KMS-11 (cell line): ENCODE data around the gene COL1A2.

Source experiments
- H2AFZ ChIP-seq: fragments of 200-600 bp; sonication (generic); 2 replicates; pipeline ENCODE4 v1.6.1; 2016; ENCODE audit warnings: antibody characterized with exemption, mixed run types, low read depth
- H3K27ac ChIP-seq: fragments of 200-600 bp; sonication (generic); 2 replicates; pipeline ENCODE4 v1.6.1; 2016; ENCODE audit warnings: mild to moderate bottlenecking, mixed run types
- H3K27me3 ChIP-seq: fragments of 200-600 bp; sonication (generic); 2 replicates; pipeline ENCODE4 v1.6.1; 2017; ENCODE audit warnings: mild to moderate bottlenecking, low read depth, mixed run types, moderate library complexity; ENCODE audit not compliant: insufficient read depth
- H3K36me3 ChIP-seq: fragments of 200-600 bp; sonication (generic); 2 replicates; pipeline ENCODE4 v1.6.1; 2017; ENCODE audit warnings: mild to moderate bottlenecking, mixed run types; ENCODE audit not compliant: insufficient read depth
- H3K4me1 ChIP-seq: fragments of 200-600 bp; sonication (generic); 2 replicates; pipeline ENCODE4 v1.6.1; 2016; ENCODE audit warnings: mild to moderate bottlenecking, low read depth, mixed run types; ENCODE audit not compliant: poor library complexity, severe bottlenecking
- H3K4me2 ChIP-seq: fragments of 200-600 bp; sonication (generic); 2 replicates; pipeline ENCODE4 v1.7.0; 2016; ENCODE audit warnings: mild to moderate bottlenecking, mixed run types
- H3K4me3 ChIP-seq: fragments of 200-600 bp; sonication (generic); IDR thresholded peaks from 2 replicates; pipeline ENCODE4 v1.6.1; 2017; ENCODE audit warnings: low read depth, low read length, mixed read lengths; ENCODE audit not compliant: insufficient read depth
- H3K79me2 ChIP-seq: fragments of 200-600 bp; sonication (generic); 2 replicates; pipeline ENCODE4 v1.6.1; 2016; ENCODE audit warnings: low read depth, mixed run types; ENCODE audit not compliant: insufficient read depth
- H3K9ac ChIP-seq: fragments of 200-600 bp; sonication (generic); 2 replicates; pipeline ENCODE4 v1.6.1; 2016; ENCODE audit warnings: mild to moderate bottlenecking, mixed run types
- H4K20me1 ChIP-seq: fragments of 200-600 bp; sonication (generic); 2 replicates; pipeline ENCODE4 v1.6.1; 2016; ENCODE audit warnings: mild to moderate bottlenecking, mixed run types; ENCODE audit not compliant: insufficient read depth
- CTCF ChIP-seq: fragments of 200-600 bp; sonication (generic); conservative IDR thresholded peaks from 2 replicates; pipeline ENCODE4 v1.6.1; 2017; ENCODE audit warnings: low read depth, mild to moderate bottlenecking, antibody characterized with exemption, low read length, moderate library complexity, mixed read lengths

The COL1A2 gene

DNA sequence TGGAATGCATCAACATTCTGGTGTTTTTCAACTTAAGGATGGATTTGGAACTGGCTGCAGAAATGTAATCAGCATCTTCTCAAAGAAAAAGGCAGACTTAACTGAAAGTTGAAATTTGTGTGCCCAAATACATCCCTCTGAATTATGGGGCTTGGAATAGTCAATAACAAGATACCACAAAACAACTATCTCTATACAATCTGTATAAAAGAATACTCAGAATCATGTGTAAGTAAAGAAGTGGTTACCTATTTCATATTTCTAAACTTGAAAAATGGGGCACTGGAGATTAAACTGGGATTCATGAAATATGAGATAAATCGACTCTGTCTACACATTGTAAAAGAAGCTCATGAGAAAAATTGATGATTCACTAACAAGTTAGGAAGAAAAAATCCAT, 6.2 kb upstream of the COL1A2 start:
- H3K4me3 ChIP-seq: no peak overlapping the region
- no peak for TF ChIP-seq CTCF

DNA sequence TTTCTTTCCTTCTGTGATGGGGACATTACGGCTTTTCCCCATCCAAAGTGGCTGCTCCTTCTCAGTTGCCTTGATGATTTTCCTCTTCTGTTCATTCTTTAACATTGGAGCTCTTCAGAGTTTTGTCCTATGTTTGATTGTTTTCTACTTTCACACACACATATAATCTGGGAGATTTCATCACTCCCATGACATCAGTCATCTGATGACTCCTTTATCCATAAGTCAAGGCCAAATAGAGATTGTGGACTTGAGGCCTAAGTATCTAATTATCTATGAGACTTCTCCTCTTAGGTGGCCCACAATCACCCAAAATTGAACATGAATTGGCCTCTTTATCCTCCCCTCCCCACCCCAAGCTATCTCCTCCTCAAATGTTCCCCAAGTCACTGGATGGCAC, 5.3 kb upstream of the COL1A2 start:
- H3K9ac ChIP-seq: no peak overlapping the region
- H2AFZ ChIP-seq: no peak overlapping the region
- no peak overlapping the region for H3K4me3 ChIP-seq
- H3K4me2 ChIP-seq: no peak overlapping the region
- no peak overlapping the region for H3K27ac ChIP-seq
- H4K20me1 ChIP-seq: no peaks in the 10 kb centered on the region
- H3K27me3 ChIP-seq: no peaks in the 10 kb centered on the region
- TF ChIP-seq CTCF: no peak
- H3K79me2 ChIP-seq: no peaks in the 10 kb centered on the region
- H3K4me1 ChIP-seq: no peaks in the 10 kb centered on the region
- H3K36me3 ChIP-seq: no peaks in the 10 kb centered on the region

More for the DNA sequence above, 6.2 kb upstream of the COL1A2 start:
- H3K27me3 ChIP-seq: no peaks in the 10 kb centered on the region
- no peak overlapping the region for H3K4me2 ChIP-seq
- no peaks in the 10 kb centered on the region for H3K36me3 ChIP-seq
- no peak overlapping the region for H3K27ac ChIP-seq
- H4K20me1 ChIP-seq: no peaks in the 10 kb centered on the region
- no peak overlapping the region for H2AFZ ChIP-seq
- H3K9ac ChIP-seq: no peak overlapping the region
- H3K4me1 ChIP-seq: no peaks in the 10 kb centered on the region
- H3K79me2 ChIP-seq: no peaks in the 10 kb centered on the region

GRCh38 chr7:94391726-94392392, 2.8 kb upstream of the COL1A2 start:
- no peak overlapping the region for H2AFZ ChIP-seq
- H4K20me1 ChIP-seq: no peaks in the 10 kb centered on the region
- H3K79me2 ChIP-seq: no peaks in the 10 kb centered on the region
- H3K4me1 ChIP-seq: no peaks in the 10 kb centered on the region
- H3K4me3 ChIP-seq: no peak overlapping the region
- H3K27me3 ChIP-seq: no peaks in the 10 kb centered on the region
- H3K27ac ChIP-seq: no peak overlapping the region
- no peaks in the 10 kb centered on the region for H3K36me3 ChIP-seq
- H3K4me2 ChIP-seq: no peak overlapping the region
- TF ChIP-seq CTCF: no peak
- no peak overlapping the region for H3K9ac ChIP-seq

DNA sequence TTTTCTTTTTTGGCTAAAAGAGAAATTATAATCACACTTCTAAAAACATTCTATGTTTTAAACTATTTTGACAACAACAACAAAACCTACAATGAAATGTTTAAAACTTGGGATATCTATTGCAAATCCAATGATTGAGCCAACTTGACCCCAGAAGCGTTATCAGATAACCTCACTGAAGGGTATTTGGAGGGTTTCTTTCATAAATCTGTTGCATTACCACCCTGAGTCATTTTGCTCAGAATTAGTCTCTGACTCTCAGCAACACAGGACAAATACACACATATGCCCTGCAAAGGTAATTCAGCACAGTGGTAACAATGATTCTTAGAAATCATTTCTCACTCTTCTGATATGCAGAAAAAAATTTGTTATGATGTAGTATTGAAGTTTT, 2.3 kb upstream of the COL1A2 start:
- H3K4me3 ChIP-seq: no peak overlapping the region
- H3K27ac ChIP-seq: no peak overlapping the region
- no peaks in the 10 kb centered on the region for H3K4me1 ChIP-seq
- no peaks in the 10 kb centered on the region for H3K79me2 ChIP-seq
- no peaks in the 10 kb centered on the region for H3K27me3 ChIP-seq
- H3K9ac ChIP-seq: no peak overlapping the region
- H4K20me1 ChIP-seq: no peaks in the 10 kb centered on the region
- TF ChIP-seq CTCF: no peak
- H3K4me2 ChIP-seq: no peak overlapping the region
- H2AFZ ChIP-seq: no peak overlapping the region
- no peaks in the 10 kb centered on the region for H3K36me3 ChIP-seq
